Raji (cell line): ENCODE results near the gene RCN1.

Experiments
- POLR2A ChIP-seq: IDR thresholded peaks from 2 replicates; pipeline ENCODE4 v1.6.1; 2011; ENCODE audit warnings: low read depth, low read length, control low read depth; ENCODE audit not compliant: insufficient read depth

Gene RCN1

DNA sequence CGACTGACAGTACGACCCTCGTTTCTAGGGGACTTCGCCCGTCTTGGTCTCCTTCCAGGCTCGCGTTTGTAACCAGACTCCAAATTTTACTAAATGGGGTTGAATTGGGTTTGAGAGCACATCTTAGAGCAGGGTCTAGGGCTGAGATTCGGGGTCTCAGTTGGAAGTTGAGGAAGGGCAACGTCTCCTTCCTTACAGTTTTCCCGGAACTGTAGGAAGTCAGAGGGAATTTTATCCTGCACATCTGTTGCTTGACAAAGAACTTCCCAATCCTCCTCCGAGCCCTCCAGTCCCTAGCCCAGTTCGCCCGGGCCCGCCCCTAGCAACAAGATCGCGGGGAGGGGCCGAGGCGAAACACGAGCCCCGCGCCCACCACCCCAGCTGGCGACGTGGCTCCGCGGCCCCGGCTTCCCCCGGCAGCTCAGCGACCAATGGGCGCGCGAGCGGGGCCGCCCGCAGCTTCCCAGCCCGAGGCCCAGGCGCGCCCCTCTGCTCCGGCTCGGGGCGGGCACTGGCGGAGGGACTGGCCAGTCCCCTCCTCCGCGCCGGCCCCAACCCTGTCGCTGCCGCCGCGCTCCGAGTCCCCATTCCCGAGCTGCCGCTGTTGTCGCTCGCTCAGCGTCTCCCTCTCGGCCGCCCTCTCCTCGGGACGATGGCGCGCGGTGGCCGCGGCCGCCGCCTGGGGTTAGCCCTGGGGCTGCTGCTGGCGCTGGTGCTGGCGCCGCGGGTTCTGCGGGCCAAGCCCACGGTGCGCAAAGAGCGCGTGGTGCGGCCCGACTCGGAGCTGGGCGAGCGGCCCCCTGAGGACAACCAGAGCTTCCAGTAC is at the start of gene RCN1:
RCN1 (plus strand) TSS at position 530 of the 826 bp plus-strand sequence; CDS start at position 653, 123 bp downstream.
- TF ChIP-seq POLR2A = no peak

DNA sequence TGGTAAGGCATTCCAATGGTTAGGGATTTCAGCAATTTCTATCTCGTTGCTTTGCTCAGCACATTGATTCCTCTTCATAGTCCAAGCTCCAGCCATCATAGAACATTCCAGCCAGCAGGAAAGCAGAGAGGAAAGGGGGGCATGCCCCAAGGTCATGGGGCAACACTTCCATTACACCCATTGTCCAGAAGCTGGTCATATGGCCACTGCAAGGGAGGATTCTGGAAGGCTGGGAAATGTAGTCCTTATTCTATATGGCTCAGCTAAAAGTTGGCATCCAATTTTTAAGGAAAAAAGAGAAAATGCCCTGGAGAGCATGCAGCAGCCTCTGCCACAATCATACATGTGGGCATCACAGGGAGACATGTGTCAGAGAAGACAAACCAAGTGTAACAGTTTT is 47.1 kb upstream of the RCN1 start:
- TF ChIP-seq POLR2A = no peak

DNA sequence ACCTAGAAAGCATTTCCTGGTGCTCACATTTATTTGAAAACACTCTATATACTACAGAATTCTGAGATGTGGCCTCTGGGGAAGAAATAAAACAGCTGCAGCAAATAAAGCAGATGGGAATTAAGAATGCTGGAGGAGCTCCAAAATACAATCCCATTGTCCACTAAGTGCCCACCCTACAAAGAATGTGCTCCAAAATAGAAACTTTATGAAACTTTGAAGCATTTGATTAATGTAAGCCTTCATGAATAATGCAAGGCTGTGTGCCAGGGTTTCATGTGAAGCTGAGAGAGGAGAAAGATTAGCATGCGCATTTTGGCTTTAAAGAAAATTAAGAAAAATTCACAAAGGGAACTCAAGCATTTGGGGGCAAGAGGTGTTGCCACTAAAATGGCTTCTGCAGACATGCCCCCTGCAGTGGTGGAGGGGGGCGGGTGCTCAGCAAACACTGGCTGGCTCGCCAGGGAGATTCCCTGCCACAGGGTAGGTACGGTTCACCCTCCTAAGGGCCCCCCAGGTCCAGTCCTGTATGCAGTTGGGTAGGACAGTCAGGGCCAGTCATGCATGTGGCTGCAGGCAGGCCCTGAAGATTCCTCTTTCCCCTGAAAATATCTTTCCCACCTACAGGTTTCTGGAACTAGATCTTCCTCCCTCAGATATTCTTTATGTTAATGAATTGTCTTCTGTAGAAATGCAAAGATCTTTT is 46.6 kb upstream of the RCN1 start:
- no peak for TF ChIP-seq POLR2A

GRCh38 chr11:32045456-32045855 is 45.4 kb upstream of the RCN1 start:
- no peak for TF ChIP-seq POLR2A

- no peak for TF ChIP-seq POLR2A
Measured at GRCh38 chr11:32050264-32050663, 40.6 kb upstream of the RCN1 start.

DNA sequence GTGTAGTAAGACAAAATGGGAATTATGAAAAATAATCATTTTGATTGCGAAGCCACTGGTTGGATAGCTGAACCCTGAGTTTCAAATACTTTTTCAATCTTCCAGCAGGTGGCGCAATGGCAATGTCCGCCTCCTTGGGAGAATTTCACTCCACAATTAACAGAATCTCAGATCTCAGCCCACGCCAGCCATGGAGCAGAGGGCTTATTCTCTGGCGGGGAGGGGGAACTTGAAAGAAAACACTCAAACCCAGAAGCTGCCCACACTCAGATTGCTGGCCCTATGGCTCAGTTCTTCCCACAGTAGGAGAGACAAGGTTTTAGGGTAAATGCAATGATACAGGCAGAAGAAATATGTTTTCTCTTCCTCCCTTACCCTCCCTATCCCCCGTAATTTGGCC is 38.7 kb upstream of the RCN1 start:
- no peak for TF ChIP-seq POLR2A

DNA sequence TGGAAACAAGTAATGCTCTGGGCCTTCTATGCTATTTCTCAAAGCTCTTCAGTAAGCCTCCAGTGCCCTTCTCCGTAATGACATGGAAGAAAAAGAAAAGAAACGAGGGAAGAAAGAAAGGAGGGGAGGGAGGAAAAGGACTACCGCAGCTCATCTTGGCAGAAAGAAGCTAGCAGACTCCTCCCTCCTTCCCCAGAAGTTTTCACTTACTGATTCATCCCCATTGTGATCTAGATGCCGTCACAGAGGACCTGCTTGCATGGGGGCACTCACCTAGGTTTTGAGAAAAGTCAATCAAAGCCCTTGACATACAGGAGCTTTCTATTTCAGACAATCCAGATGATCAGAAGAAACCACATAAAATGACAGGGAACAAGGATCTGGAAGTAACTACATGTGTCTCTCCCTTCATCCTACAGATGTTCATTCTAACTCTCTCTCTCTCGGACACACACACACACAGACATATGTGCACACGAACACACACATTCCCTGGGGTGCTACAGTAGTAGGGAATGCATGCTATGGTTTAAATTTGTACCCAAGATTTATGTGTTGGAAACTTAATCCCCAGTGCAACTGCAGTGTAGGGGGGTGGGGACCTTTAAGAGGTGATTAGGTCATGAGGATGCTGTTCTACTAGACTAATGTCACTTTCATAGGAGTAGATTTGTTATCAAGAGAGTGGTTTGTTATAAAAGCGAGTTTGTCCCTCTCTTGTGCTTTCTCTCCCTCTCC is 37.6 kb upstream of the RCN1 start:
- no peak for TF ChIP-seq POLR2A

DNA sequence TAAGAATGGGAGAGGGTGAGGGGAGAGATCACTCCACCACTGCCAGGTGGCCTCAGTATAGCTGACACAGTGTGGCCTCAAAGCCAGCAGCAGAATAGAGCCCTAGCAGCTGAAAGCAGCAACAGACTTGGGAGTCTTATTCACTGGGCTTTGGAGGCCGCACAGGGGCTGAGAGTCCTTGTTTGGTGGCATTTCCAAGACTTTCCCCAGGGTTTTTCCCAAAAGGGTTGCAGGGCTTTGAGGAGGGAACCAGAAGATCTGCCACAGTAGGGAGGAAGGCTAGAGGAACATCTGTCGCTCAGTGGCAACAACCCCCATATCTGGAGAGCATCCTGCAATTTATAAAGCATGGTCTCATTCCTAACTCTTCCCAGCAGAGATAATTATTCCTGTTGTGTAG is 35.0 kb upstream of the RCN1 start:
- no peak for TF ChIP-seq POLR2A

GRCh38 chr11:32056438-32056837 is 34.4 kb upstream of the RCN1 start:
- TF ChIP-seq POLR2A = no peak

DNA sequence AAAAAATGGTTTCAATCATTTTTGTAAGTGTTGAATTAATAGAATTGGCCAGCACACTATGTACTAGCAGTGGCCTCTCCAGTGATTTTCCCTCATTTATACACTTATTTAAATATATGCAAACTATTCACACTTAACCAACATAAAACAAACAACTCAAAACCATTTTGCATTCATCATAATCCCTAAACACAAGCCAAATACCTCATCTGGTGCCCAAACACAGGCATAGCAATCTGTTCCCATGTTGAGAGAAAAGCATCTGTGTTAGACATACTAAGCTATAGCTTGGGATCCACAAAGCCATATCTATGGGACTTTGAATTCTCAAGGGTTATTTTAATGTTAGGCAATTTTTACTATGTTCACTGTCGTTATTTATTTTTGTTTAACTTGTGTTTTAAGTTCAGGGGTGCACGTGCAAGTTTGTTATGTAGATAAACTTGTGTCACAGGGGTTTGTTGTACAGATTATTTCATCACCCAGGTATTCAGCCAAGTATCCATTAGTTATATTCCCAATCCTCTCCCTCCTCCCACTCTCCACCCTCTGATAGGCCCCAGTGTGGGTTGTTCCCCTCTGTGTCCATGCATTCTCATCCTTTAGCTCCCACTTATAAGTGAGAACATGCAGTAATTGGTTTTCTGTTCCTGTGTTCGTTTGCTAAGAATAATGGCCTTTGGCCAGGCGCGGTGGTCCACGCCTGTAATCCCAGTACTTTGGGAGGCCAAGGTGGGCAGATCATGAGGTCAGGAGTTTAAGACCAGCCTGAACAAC is 31.0 kb upstream of the RCN1 start:
- no peak for TF ChIP-seq POLR2A

DNA sequence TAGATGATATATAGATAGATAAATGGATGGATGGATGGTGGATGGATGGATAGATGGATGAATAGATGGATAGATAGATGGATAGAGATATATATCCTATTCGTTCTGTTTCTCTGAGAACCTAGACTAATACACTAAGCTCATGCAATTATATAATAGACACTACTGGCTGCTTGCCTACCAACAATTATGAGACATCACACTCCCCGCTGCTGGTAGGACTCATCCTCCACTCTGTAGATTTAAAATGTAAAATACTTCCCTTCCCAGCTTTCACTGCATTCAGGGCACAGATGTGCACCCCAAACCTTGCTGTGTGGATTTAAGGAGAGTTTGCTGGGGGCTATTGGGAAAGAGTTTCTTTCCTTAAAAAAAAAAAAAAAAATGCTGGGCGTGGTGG is 28.3 kb upstream of the RCN1 start:
- TF ChIP-seq POLR2A = no peak

- TF ChIP-seq POLR2A = no peak
Measured at GRCh38 chr11:32065865-32066629, 24.8 kb upstream of the RCN1 start.

DNA sequence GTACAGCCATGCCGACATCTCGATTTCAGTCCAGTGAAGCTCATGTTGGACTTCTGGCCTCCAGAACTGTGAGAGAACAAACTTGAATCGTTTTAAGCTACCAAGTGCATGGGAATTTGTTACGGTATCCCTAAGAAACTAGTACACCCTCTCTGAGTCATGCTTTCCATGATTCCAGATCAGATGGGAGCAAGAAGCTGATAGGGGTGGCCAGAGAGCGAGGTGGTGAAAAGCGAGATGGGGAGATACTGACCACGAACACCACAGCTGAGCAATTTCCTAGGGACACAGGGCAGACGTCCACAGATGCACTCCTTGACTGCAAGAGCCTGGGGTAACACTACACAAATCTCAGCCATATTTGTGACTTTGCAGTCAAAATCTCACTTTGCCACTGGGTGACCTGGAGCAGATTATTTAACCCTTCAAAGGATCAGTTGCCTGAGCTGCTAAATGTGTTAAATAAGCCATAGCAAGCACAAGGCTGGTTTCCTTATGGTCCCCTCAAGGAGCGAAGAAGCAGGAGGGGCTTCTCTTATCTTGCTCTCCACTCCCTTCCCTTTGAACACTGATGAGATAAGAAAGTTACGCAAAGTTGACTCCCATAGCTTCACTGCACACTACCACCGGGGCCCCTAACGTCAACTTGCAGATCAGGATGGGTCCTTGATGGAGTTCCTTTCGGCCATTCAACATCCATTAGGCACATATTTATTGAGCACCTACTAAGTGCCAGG is 22.6 kb upstream of the RCN1 start:
- no peak for TF ChIP-seq POLR2A
